HG03378 (cell line): ENCODE measurements around the gene PTCSC3.

Experiments
- ATAC-seq: cut with Tn5 transposase; IDR thresholded peaks from one replicate; pipeline ENCODE4 v1.9.1; 2021; ENCODE audit warnings: mild to moderate bottlenecking, moderate library complexity; ENCODE audit not compliant: unreplicated experiment

The PTCSC3 gene

DNA sequence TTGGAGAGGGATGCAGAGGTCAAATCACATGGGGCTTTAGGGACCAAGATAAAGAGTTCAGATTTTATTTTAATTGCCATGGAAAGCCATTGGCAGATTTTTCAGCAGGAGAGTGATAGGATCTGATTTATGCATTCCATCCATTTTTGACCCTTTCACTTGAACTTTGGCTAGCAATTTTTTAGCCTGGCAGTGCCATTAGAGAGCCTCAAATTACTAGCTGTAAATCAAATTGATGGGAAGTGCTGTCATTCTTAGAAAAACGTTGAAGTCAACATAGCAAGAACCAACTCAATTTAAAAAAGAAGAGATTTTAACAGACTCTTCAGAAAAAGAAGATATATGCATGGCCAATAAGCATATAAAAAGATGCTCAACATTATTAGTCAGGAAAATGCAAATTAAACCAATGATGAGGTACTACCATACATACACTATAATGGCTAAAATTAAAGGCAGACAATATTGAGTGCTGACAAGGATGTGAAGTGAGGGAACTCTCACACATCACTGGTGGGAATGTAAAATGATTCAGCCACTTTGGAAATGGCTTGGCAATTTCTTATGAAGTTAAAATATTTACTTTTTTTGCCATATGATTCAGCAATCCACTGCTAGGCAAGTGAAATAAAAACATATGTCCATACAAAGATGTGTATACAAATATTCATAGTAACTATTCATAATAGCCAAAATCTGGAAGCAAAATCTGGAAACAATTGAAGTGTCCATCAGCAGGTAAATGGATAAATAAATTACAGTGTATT, 89.7 kb downstream of the PTCSC3 start:
- no peak for ATAC-seq

DNA sequence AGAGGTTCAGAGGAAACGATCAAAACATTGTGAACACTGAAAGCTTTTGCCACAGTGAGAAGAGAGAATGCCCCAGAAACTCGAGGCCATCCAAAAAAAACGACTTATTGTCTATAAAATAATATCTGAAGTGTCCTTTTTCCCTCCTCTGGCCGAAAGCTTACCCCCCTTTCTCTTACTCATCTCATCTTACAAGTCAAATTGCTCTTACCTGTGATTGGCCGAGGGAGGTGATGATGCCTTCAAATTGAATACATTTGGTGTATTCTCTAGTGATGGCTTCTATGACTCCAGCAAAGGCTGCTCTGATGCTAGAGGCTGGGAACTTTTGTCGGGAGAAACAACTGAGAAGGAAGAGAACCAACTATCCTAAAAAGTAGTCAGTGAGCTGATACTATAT, 90.7 kb downstream of the PTCSC3 start:
- ATAC-seq, result no peak
